ENCODE data around the gene ARMC3. TPM values are rescaled to one million over a fixed set of nuclear protein-coding genes. Genes with fewer than 3 reads are reported as not detected.

Gene ARMC3
- total RNA-seq, 1 donor from 2014 or later = not detected

GRCh38 chr10:23037152-23037551 is 109.3 kb downstream of the ARMC3 start:
- Mint-ChIP-seq H3K4me3 (ENCODE audit: unreplicated experiment) (no peak overlapping the region), H3K27ac (ENCODE audit: unreplicated experiment) (no peak overlapping the region), H3K36me3 (ENCODE audit: unreplicated experiment) (no peaks in the 10 kb centered on the region), H3K4me1 (ENCODE audit: unreplicated experiment) (no peaks in the 10 kb centered on the region), H3K27me3 (ENCODE audit: unreplicated experiment) (peaks cover 30% of the 10 kb centered on the region), H3K9me3 (ENCODE audit: unreplicated experiment) (no peaks in the 10 kb centered on the region)
- no peak for DNase-seq (ENCODE audit: extremely low spot score, unreplicated experiment)
- TF ChIP-seq, protein P1, sequence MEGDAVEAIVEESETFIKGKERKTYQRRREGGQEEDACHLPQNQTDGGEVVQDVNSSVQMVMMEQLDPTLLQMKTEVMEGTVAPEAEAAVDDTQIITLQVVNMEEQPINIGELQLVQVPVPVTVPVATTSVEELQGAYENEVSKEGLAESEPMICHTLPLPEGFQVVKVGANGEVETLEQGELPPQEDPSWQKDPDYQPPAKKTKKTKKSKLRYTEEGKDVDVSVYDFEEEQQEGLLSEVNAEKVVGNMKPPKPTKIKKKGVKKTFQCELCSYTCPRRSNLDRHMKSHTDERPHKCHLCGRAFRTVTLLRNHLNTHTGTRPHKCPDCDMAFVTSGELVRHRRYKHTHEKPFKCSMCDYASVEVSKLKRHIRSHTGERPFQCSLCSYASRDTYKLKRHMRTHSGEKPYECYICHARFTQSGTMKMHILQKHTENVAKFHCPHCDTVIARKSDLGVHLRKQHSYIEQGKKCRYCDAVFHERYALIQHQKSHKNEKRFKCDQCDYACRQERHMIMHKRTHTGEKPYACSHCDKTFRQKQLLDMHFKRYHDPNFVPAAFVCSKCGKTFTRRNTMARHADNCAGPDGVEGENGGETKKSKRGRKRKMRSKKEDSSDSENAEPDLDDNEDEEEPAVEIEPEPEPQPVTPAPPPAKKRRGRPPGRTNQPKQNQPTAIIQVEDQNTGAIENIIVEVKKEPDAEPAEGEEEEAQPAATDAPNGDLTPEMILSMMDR (IDR thresholded peaks at IDR 0.05) = no peak

- no peaks in the 10 kb centered on the region for H3K36me3 Mint-ChIP-seq (ENCODE audit: unreplicated experiment)
- H3K4me3 Mint-ChIP-seq (ENCODE audit: unreplicated experiment) = no peak overlapping the region
- H3K27ac Mint-ChIP-seq (ENCODE audit: unreplicated experiment) = no peak overlapping the region
- no peak for DNase-seq (ENCODE audit: extremely low spot score, unreplicated experiment)
- no peaks in the 10 kb centered on the region for H3K4me1 Mint-ChIP-seq (ENCODE audit: unreplicated experiment)
- peaks cover 33% of the 10 kb centered on the region for H3K27me3 Mint-ChIP-seq (ENCODE audit: unreplicated experiment)
- H3K9me3 Mint-ChIP-seq (ENCODE audit: unreplicated experiment) = no peaks in the 10 kb centered on the region
- TF ChIP-seq, protein P1 (IDR thresholded peaks at IDR 0.05) = no peak
Measured at GRCh38 chr10:23037561-23037960, 109.7 kb downstream of the ARMC3 start.

- H3K36me3 Mint-ChIP-seq (ENCODE audit: unreplicated experiment) = no peaks in the 10 kb centered on the region
- H3K9me3 Mint-ChIP-seq (ENCODE audit: unreplicated experiment) = no peaks in the 10 kb centered on the region
- no peaks in the 10 kb centered on the region for H3K4me1 Mint-ChIP-seq (ENCODE audit: unreplicated experiment)
- no peak overlapping the region for H3K27ac Mint-ChIP-seq (ENCODE audit: unreplicated experiment)
- DNase-seq (ENCODE audit: extremely low spot score, unreplicated experiment) = no peak
- H3K27me3 Mint-ChIP-seq (ENCODE audit: unreplicated experiment) = peaks cover 34% of the 10 kb centered on the region
- H3K4me3 Mint-ChIP-seq (ENCODE audit: unreplicated experiment) = no peak overlapping the region
- TF ChIP-seq, protein P1 (IDR thresholded peaks at IDR 0.05) = no peak
Measured at GRCh38 chr10:23038172-23038571, 110.3 kb downstream of the ARMC3 start.

DNA sequence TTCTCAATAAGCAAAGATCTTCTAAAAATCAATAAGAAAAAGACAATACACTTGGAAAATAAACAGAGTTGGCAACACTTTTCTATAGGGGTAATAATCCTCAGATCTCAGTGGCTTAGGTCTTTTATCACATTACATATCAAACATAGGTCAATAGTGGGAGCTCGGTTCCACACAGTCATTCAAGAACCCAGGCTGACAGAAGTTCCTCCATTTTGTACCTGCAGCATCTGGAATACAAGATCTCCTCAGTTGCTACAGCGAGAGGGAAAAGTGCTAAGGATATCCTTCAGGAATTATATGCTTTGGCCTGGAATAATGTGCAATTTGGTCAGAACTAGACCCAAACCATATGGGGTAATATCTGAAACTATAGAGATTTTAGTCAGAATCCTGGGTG is 112.1 kb downstream of the ARMC3 start:
- no peak overlapping the region for H3K4me3 Mint-ChIP-seq (ENCODE audit: unreplicated experiment)
- no peak overlapping the region for H3K27ac Mint-ChIP-seq (ENCODE audit: unreplicated experiment)
- H3K36me3 Mint-ChIP-seq (ENCODE audit: unreplicated experiment) = no peaks in the 10 kb centered on the region
- TF ChIP-seq, protein P1 (IDR thresholded peaks at IDR 0.05) = no peak
- H3K4me1 Mint-ChIP-seq (ENCODE audit: unreplicated experiment) = no peaks in the 10 kb centered on the region
- H3K9me3 Mint-ChIP-seq (ENCODE audit: unreplicated experiment) = no peaks in the 10 kb centered on the region
- no peak for DNase-seq (ENCODE audit: extremely low spot score, unreplicated experiment)
- peaks cover 28% of the 10 kb centered on the region for H3K27me3 Mint-ChIP-seq (ENCODE audit: unreplicated experiment)

- H3K36me3 Mint-ChIP-seq (ENCODE audit: unreplicated experiment) = no peaks in the 10 kb centered on the region
- H3K9me3 Mint-ChIP-seq (ENCODE audit: unreplicated experiment) = no peaks in the 10 kb centered on the region
- no peak overlapping the region for H3K27ac Mint-ChIP-seq (ENCODE audit: unreplicated experiment)
- TF ChIP-seq, protein P1 (IDR thresholded peaks at IDR 0.05) = no peak
- DNase-seq (ENCODE audit: extremely low spot score, unreplicated experiment) = no peak
- no peak overlapping the region for H3K4me3 Mint-ChIP-seq (ENCODE audit: unreplicated experiment)
- peaks cover 13% of the 10 kb centered on the region for H3K27me3 Mint-ChIP-seq (ENCODE audit: unreplicated experiment)
- no peaks in the 10 kb centered on the region for H3K4me1 Mint-ChIP-seq (ENCODE audit: unreplicated experiment)
Measured at GRCh38 chr10:23046027-23046426, 118.2 kb downstream of the ARMC3 start.

All from osteocyte (in vitro differentiated cells).